Fibroblast of lung (primary cell): ENCODE measurements around the gene LTV1.

Experiments
- CTCF ChIP-seq, 2 donors: IDR thresholded peaks in 1 of 2; conservative IDR thresholded peaks in 1 of 2; 1 replicate in 1 of 2; 2 replicates in 1 of 2; pipeline ENCODE4 v1.5.1; 2011 to 2012; ENCODE audit warnings: low read length in 2 of 2, control low read depth in 1 of 2, inconsistent platforms in 1 of 2, low read depth in 1 of 2, mild to moderate bottlenecking in 1 of 2
- EZH2 ChIP-seq: IDR thresholded peaks from 2 replicates; pipeline ENCODE4 v1.5.1; 2012; ENCODE audit warnings: low read length, control low read depth, mild to moderate bottlenecking; ENCODE audit errors: missing control alignments

- TF ChIP-seq EZH2: no peak
- no peak for TF ChIP-seq CTCF (conservative IDR thresholded peaks at IDR 0.05 in 1 of 2, IDR thresholded peaks at IDR 0.05 in 1 of 2; ENCODE audit: low read depth in 1 of 2, low read length in 2 of 2)
Measured at GRCh38 chr6:143843677-143843999, 500 bp downstream of the LTV1 start.
